Measurements from ENCODE around the gene CD7.

The CD7 gene

GRCh38 chr17:82298538-82299421 is 18.6 kb downstream of the CD7 start:
- no peak for DNase-seq (ENCODE audit: low read depth)

- peak; percentile 86 for DNase-seq (ENCODE audit: low read depth)
These were observed 19.5 kb downstream of the CD7 start for GRCh38 chr17:82297714-82298537.

- DNase-seq (ENCODE audit: low read depth) = peak; percentile 91
These were observed 20.1 kb downstream of the CD7 start for GRCh38 chr17:82297280-82297713.

- DNase-seq (ENCODE audit: low read depth) = no peak
These were observed 20.7 kb downstream of the CD7 start for GRCh38 chr17:82296511-82297279.

GRCh38 chr17:82295472-82295814 is 22.0 kb downstream of the CD7 start:
- DNase-seq (ENCODE audit: low read depth) = no peak

GRCh38 chr17:82294064-82294773 is 23.2 kb downstream of the CD7 start:
- DNase-seq (ENCODE audit: low read depth) = no peak

GRCh38 chr17:82292251-82293154 is 24.9 kb downstream of the CD7 start:
- peak; percentile 91 for DNase-seq (ENCODE audit: low read depth)

GRCh38 chr17:82291582-82292250 is 25.7 kb downstream of the CD7 start:
- no peak for DNase-seq (ENCODE audit: low read depth)

- no peak for DNase-seq (ENCODE audit: low read depth)
These were observed 29.3 kb downstream of the CD7 start for GRCh38 chr17:82287868-82288801.

GRCh38 chr17:82287013-82287867 is 30.2 kb downstream of the CD7 start:
- no peak for DNase-seq (ENCODE audit: low read depth)

- DNase-seq (ENCODE audit: low read depth) = no peak
These were observed 32.3 kb downstream of the CD7 start for GRCh38 chr17:82285141-82285540.

GRCh38 chr17:82283208-82283749 is 34.1 kb downstream of the CD7 start:
- peak; percentile 55 for DNase-seq (ENCODE audit: low read depth)

- no peak for DNase-seq (ENCODE audit: low read depth)
These were observed 34.9 kb downstream of the CD7 start for GRCh38 chr17:82282239-82283207.

GRCh38 chr17:82281502-82282238 is 35.7 kb downstream of the CD7 start:
- peak; percentile 59 for DNase-seq (ENCODE audit: low read depth)

GRCh38 chr17:82281076-82281475 is 36.3 kb downstream of the CD7 start:
- no peak for DNase-seq (ENCODE audit: low read depth)

GRCh38 chr17:82280537-82280936 is 36.9 kb downstream of the CD7 start:
- DNase-seq (ENCODE audit: low read depth) = no peak

Data from activated T-cell treated with anti-CD3 and anti-CD28 coated beads for 48 hours (primary cell).